Ascending aorta (tissue), 2 donors: ENCODE measurements around the gene NAE1. TPM values are rescaled to one million over a fixed set of nuclear protein-coding genes. Genes with fewer than 3 reads are reported as not detected.
A peak's percentile ranks its signal among the peaks of the same experiment; 100 is the strongest.

Experiments used
- DNase-seq, 2 donors: peaks; one replicate each; pipeline ENCODE4 v3.0.0-alpha.2; 2019; ENCODE audit warnings: low spot score in 2 of 2
- H3K27ac ChIP-seq, 2 donors: fragments of 200-600 bp; sonication (generic); one replicate each; pipeline ENCODE4 v1.5.1; 2016 to 2017; ENCODE audit warnings: mild to moderate bottlenecking in 1 of 2
- H3K27me3 ChIP-seq: fragments of 200-600 bp; sonication (generic); one replicate; pipeline ENCODE4 v1.5.1; 2017
- H3K36me3 ChIP-seq, 2 donors: fragments of 200-600 bp; sonication (generic); one replicate each; pipeline ENCODE4 v1.5.1; 2016
- H3K4me1 ChIP-seq, 2 donors: fragments of 200-600 bp; sonication (generic); one replicate each; pipeline ENCODE4 v1.5.1; 2016 to 2017; ENCODE audit warnings: mild to moderate bottlenecking in 1 of 2
- H3K4me3 ChIP-seq, 2 donors: fragments of 200-600 bp; sonication (generic); one replicate each; pipeline ENCODE4 v1.5.1; 2016 to 2017; ENCODE audit warnings: mild to moderate bottlenecking in 1 of 2
- H3K9me3 ChIP-seq, 2 donors: fragments of 200-600 bp; sonication (generic); one replicate each; pipeline ENCODE4 v1.5.1; 2016
- CTCF ChIP-seq, 3 experiments: fragments of 200-600 bp in 2 of 3; fragments of 450-650 bp in 1 of 3; sonication (generic) in 2 of 3; IDR thresholded peaks; one replicate each; pipeline ENCODE4 v1.5.1; 2016 to 2019; ENCODE audit warnings: antibody characterized with exemption in 3 of 3, mild to moderate bottlenecking in 1 of 3, moderate library complexity in 1 of 3
- intact Hi-C: fragments of 100-400 bp; cut with DNase I; formaldehyde crosslinking; loops from one replicate; pipeline ENCODE4 v1.15.1; 2023
- total RNA-seq: library from RNA; depleted of rRNA; stranded (reverse); fragments of >200 nt; gene quantifications from one replicate; pipeline ENCODE4 v1.1.0, GENCODE V29; 2016

The NAE1 gene
- total RNA-seq, 1 donor from 2014 or later = 8.6 TPM

GRCh38 chr16:66848172-66848571, 17.4 kb upstream of the NAE1 start:
- Histone ChIP-seq H3K36me3 (no peaks in the 10 kb centered on the region), H3K27ac (no peak overlapping the region), H3K27me3 (peaks cover 15% of the 10 kb centered on the region), H3K4me1 (peaks cover 8 to 18% of the 10 kb centered on the region in 2 donors), H3K9me3 (no peaks in the 10 kb centered on the region), H3K4me3 (no peak overlapping the region)
- no peak for DNase-seq
- no peak for TF ChIP-seq CTCF (IDR thresholded peaks at IDR 0.05)
- intact Hi-C loops = no loop called here

- TF ChIP-seq CTCF (IDR thresholded peaks at IDR 0.05) = no peak
- H3K4me3 ChIP-seq = no peak overlapping the region
- H3K4me1 ChIP-seq = peaks cover 8 to 18% of the 10 kb centered on the region in 2 donors
- peaks cover 15% of the 10 kb centered on the region for H3K27me3 ChIP-seq
- H3K27ac ChIP-seq = no peak overlapping the region
- peak in 1 of 2 donors; percentile 27 for DNase-seq
- no peaks in the 10 kb centered on the region for H3K9me3 ChIP-seq
- intact Hi-C loops = no loop called here
- no peaks in the 10 kb centered on the region for H3K36me3 ChIP-seq
Measured at GRCh38 chr16:66847533-66848067, 16.8 kb upstream of the NAE1 start.

- intact Hi-C loops = no loop called here
Measured at GRCh38 chr16:66846831-66847230, 16.1 kb upstream of the NAE1 start.

GRCh38 chr16:66846266-66846665, 15.5 kb upstream of the NAE1 start:
- H3K4me3 ChIP-seq = no peak overlapping the region
- peaks cover 15% of the 10 kb centered on the region for H3K27me3 ChIP-seq
- peak in 1 of 2 donors; percentile 8 for DNase-seq
- intact Hi-C loops = no loop called here
- TF ChIP-seq CTCF (IDR thresholded peaks at IDR 0.05) = no peak
- H3K27ac ChIP-seq = no peak overlapping the region
- H3K9me3 ChIP-seq = no peaks in the 10 kb centered on the region
- no peaks in the 10 kb centered on the region for H3K36me3 ChIP-seq
- H3K4me1 ChIP-seq = peaks cover 8 to 18% of the 10 kb centered on the region in 2 donors

More at GRCh38 chr16:66846831-66847230, 16.1 kb upstream of the NAE1 start:
- Histone ChIP-seq H3K27ac (no peak overlapping the region), H3K27me3 (peaks cover 15% of the 10 kb centered on the region), H3K36me3 (no peaks in the 10 kb centered on the region), H3K4me3 (no peak overlapping the region), H3K4me1 (peaks cover 8 to 18% of the 10 kb centered on the region in 2 donors), H3K9me3 (no peaks in the 10 kb centered on the region)
- no peak for TF ChIP-seq CTCF (IDR thresholded peaks at IDR 0.05)
- DNase-seq = peak in 1 of 2 donors; percentile 39

GRCh38 chr16:66845791-66846221, 15.0 kb upstream of the NAE1 start:
- Histone ChIP-seq H3K36me3 (no peaks in the 10 kb centered on the region), H3K4me3 (no peak overlapping the region), H3K27ac (no peak overlapping the region), H3K9me3 (no peaks in the 10 kb centered on the region), H3K27me3 (peaks cover 15% of the 10 kb centered on the region), H3K4me1 (peaks cover 8 to 18% of the 10 kb centered on the region in 2 donors)
- peak in 1 of 2 donors; percentile 45 for DNase-seq
- intact Hi-C loops = no loop called here
- TF ChIP-seq CTCF (IDR thresholded peaks at IDR 0.05) = no peak

- TF ChIP-seq CTCF (IDR thresholded peaks at IDR 0.05) = no peak
- intact Hi-C loops = no loop called here
- Histone ChIP-seq H3K4me3 (peak overlapping the region; percentile 59), H3K27me3 (peaks cover 15% of the 10 kb centered on the region), H3K9me3 (no peaks in the 10 kb centered on the region), H3K36me3 (no peaks in the 10 kb centered on the region), H3K4me1 (peaks cover 8 to 18% of the 10 kb centered on the region in 2 donors), H3K27ac (no peak overlapping the region)
- peak in 1 of 2 donors; percentile 9 for DNase-seq
Measured at GRCh38 chr16:66845080-66845410, 14.3 kb upstream of the NAE1 start.
